Measurements from ENCODE around the gene ZNF132. TPM values are rescaled to one million over a fixed set of nuclear protein-coding genes. Genes with fewer than 3 reads are reported as not detected.

Gene ZNF132
- total RNA-seq, 1 experiment from 2014 or later: 2.6 TPM

GRCh38 chr19:58479736-58480480 lies 40.0 kb upstream of the ZNF132 start:
- ATAC-seq: no peak
- no peak overlapping the region for H3K4me3 Mint-ChIP-seq
- no peaks in the 10 kb centered on the region for H3K9me3 Mint-ChIP-seq
- TF ChIP-seq ZNF671 (CRISPR knock-in tag; IDR thresholded peaks at IDR 0.05) (no peak), OVOL2 (CRISPR knock-in tag; IDR thresholded peaks at IDR 0.05; ENCODE audit: borderline replicate concordance) (no peak), CREM (CRISPR knock-in tag; IDR thresholded peaks at IDR 0.05) (no peak), ZNF121 (CRISPR knock-in tag; IDR thresholded peaks at IDR 0.05) (no peak), ZMAT4 (CRISPR knock-in tag; IDR thresholded peaks at IDR 0.05) (no peak), SOX15 (CRISPR knock-in tag; IDR thresholded peaks at IDR 0.05) (no peak), ESRRA (CRISPR knock-in tag; IDR thresholded peaks at IDR 0.05; ENCODE audit: borderline replicate concordance) (no peak), ZNF423 (CRISPR knock-in tag; IDR thresholded peaks at IDR 0.05) (no peak), RORB (CRISPR knock-in tag; IDR thresholded peaks at IDR 0.05) (no peak), SMAD4 (CRISPR knock-in tag; IDR thresholded peaks at IDR 0.05) (no peak)
- TF ChIP-seq, protein P1, sequence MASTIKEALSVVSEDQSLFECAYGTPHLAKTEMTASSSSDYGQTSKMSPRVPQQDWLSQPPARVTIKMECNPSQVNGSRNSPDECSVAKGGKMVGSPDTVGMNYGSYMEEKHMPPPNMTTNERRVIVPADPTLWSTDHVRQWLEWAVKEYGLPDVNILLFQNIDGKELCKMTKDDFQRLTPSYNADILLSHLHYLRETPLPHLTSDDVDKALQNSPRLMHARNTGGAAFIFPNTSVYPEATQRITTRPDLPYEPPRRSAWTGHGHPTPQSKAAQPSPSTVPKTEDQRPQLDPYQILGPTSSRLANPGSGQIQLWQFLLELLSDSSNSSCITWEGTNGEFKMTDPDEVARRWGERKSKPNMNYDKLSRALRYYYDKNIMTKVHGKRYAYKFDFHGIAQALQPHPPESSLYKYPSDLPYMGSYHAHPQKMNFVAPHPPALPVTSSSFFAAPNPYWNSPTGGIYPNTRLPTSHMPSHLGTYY (CRISPR knock-in tag; IDR thresholded peaks at IDR 0.05): no peak
- TF ChIP-seq, protein P2, sequence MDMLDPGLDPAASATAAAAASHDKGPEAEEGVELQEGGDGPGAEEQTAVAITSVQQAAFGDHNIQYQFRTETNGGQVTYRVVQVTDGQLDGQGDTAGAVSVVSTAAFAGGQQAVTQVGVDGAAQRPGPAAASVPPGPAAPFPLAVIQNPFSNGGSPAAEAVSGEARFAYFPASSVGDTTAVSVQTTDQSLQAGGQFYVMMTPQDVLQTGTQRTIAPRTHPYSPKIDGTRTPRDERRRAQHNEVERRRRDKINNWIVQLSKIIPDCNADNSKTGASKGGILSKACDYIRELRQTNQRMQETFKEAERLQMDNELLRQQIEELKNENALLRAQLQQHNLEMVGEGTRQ (CRISPR knock-in tag; IDR thresholded peaks at IDR 0.05): no peak
- H3K36me3 Mint-ChIP-seq: no peaks in the 10 kb centered on the region
- ChIA-PET POLR2A (no interaction called here), CTCF (no interaction called here)
- peaks cover 9% of the 10 kb centered on the region for H3K4me1 Mint-ChIP-seq
- no peak for DNase-seq (ENCODE audit: low spot score)
- no peaks in the 10 kb centered on the region; the same call in none of the 2 replicates for H3K27me3 Mint-ChIP-seq (ENCODE audit: low read depth)
- H3K27ac Mint-ChIP-seq: no peak overlapping the region

DNA sequence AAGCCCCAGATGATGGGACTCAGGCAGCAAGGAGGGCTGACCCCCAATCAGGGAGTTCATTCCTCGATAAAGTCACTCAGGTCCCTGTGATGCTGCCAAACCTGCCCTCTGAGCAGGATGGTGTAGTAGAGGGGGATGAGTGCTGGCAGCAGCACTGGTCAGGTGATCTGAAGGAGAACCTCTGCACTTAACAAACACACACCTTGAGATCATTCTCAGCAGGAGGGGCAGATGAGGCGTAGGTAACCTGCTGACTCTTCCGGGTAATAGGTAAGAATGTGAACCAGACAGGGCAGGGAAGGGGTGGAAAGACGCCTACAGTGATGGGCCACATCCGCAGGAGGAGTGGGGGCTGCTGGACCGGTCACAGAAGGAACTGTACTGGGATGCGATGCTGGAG lies 39.4 kb upstream of the ZNF132 start:
- TF ChIP-seq TEAD4 (CRISPR knock-in tag; IDR thresholded peaks at IDR 0.05) (no peak), SMAD3 (CRISPR knock-in tag; IDR thresholded peaks at IDR 0.05; ENCODE audit: borderline replicate concordance) (no peak), FOXJ3 (CRISPR knock-in tag; IDR thresholded peaks at IDR 0.05; ENCODE audit: borderline replicate concordance) (no peak), NFYB (CRISPR knock-in tag; conservative IDR thresholded peaks at IDR 0.05; ENCODE audit: low read depth) (no peak), RELA (CRISPR knock-in tag; IDR thresholded peaks at IDR 0.05; ENCODE audit: borderline replicate concordance) (no peak), HMGA2 (CRISPR knock-in tag; IDR thresholded peaks at IDR 0.05) (no peak), ZNF396 (CRISPR knock-in tag; IDR thresholded peaks at IDR 0.05; ENCODE audit: borderline replicate concordance) (no peak)
- TF ChIP-seq, protein P3, sequence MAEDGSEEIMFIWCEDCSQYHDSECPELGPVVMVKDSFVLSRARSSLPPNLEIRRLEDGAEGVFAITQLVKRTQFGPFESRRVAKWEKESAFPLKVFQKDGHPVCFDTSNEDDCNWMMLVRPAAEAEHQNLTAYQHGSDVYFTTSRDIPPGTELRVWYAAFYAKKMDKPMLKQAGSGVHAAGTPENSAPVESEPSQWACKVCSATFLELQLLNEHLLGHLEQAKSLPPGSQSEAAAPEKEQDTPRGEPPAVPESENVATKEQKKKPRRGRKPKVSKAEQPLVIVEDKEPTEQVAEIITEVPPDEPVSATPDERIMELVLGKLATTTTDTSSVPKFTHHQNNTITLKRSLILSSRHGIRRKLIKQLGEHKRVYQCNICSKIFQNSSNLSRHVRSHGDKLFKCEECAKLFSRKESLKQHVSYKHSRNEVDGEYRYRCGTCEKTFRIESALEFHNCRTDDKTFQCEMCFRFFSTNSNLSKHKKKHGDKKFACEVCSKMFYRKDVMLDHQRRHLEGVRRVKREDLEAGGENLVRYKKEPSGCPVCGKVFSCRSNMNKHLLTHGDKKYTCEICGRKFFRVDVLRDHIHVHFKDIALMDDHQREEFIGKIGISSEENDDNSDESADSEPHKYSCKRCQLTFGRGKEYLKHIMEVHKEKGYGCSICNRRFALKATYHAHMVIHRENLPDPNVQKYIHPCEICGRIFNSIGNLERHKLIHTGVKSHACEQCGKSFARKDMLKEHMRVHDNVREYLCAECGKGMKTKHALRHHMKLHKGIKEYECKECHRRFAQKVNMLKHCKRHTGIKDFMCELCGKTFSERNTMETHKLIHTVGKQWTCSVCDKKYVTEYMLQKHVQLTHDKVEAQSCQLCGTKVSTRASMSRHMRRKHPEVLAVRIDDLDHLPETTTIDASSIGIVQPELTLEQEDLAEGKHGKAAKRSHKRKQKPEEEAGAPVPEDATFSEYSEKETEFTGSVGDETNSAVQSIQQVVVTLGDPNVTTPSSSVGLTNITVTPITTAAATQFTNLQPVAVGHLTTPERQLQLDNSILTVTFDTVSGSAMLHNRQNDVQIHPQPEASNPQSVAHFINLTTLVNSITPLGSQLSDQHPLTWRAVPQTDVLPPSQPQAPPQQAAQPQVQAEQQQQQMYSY (CRISPR knock-in tag; IDR thresholded peaks at IDR 0.05): no peak
- CTCF ChIA-PET: no interaction called here
- Mint-ChIP-seq H3K9me3 (no peaks in the 10 kb centered on the region), H3K27ac (no peak overlapping the region), H3K36me3 (no peaks in the 10 kb centered on the region), H3K27me3 (ENCODE audit: low read depth) (no peaks in the 10 kb centered on the region; the same call in none of the 2 replicates), H3K4me3 (no peak overlapping the region), H3K4me1 (peaks cover 9% of the 10 kb centered on the region)
- DNase-seq (ENCODE audit: low spot score) (no peak), ATAC-seq (no peak)
- POLR2A ChIA-PET: no interaction called here
